ENCODE results near the gene ZNF302.

Gene ZNF302

DNA sequence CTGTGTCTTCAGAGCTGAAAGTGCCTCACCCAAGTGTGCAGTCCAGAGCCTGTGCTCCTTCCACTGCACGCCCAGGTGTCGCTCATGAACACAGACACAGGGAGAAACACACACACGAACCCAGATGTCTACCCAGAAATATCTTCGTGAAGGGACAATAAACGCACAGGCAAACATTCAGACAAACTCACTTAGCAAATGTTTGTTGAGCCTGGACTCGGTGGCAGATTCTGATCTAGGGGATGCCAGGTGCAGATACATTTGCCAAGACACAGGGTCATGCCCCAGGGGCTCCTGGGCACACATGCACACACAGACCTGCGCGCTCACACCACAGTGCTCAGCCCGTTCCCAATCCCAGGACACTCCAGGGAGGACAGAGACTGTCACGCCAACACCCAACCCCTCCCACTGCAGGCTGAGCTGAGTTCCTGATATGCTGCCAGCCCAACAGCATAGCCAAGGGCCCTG, 32.5 kb upstream of the ZNF302 start:
- H3K18ac ChIP-seq (ENCODE audit: low read depth in 1 of 2, low read length in 2 of 2) = no peak overlapping the region
- H3K23ac ChIP-seq (ENCODE audit: low read length in 2 of 2) = no peak overlapping the region

DNA sequence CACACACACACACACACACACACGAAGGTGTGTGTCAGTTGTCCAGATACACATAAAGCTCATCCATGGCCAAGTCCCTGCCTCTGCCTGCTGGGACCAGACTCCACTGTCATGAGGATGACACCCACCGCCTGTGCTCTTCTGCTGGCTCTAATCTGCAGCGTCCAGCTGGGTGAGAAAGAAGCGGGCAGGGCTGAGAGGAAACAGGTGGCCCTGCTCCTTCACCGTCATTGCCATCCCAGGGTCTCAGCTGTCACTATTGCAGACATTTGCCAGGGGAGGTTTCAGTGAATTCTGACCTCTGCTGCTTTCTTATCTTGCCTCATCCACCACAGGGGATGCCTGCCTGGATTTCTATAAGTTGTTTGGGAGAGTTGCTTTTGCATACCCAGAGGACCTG, 31.9 kb upstream of the ZNF302 start:
- no peak overlapping the region for H3K27ac ChIP-seq (ENCODE audit: low read length, poor library complexity, severe bottlenecking)
- H3K4me2 ChIP-seq (ENCODE audit: low read length, poor library complexity, severe bottlenecking) = no peak overlapping the region
- H2BK120ac ChIP-seq (ENCODE audit: low read depth, low read length) = no peak overlapping the region
- no peak overlapping the region for H3K4ac ChIP-seq (ENCODE audit: low read depth in 1 of 2, low read length in 2 of 2)
- WGBS = 66% methylated on average over 5 of the region's 5 CpGs
- H3K4me1 ChIP-seq (ENCODE audit: control insufficient read depth, insufficient read depth, low read depth, low read length) = no peaks in the 10 kb centered on the region
- H3K14ac ChIP-seq (ENCODE audit: low read length in 2 of 2) = no peak overlapping the region
- no peak overlapping the region for H4K91ac ChIP-seq (ENCODE audit: low read length)
- H2BK12ac ChIP-seq (ENCODE audit: low read length in 2 of 2) = no peak overlapping the region
- no peak overlapping the region for H2AK5ac ChIP-seq (ENCODE audit: low read length, severe bottlenecking)
- no peak overlapping the region for H3K23ac ChIP-seq (ENCODE audit: low read length in 2 of 2)
- H2BK5ac ChIP-seq (ENCODE audit: low read depth, low read length, poor library complexity, severe bottlenecking) = no peak overlapping the region
- no peaks in the 10 kb centered on the region for H3K36me3 ChIP-seq (ENCODE audit: control insufficient read depth in 1 of 2, insufficient read depth in 2 of 2, low read depth in 1 of 2, low read length in 2 of 2)
- H3K9me3 ChIP-seq (ENCODE audit: control insufficient read depth, low read length) = peaks cover 6% of the 10 kb centered on the region
- no peak overlapping the region for H2AFZ ChIP-seq (ENCODE audit: low read depth, low read length)
- no peak overlapping the region for H3K4me3 ChIP-seq (ENCODE audit: insufficient read depth in 1 of 2, low read depth in 1 of 2, low read length in 2 of 2)
- H3K9ac ChIP-seq (ENCODE audit: low read length) = no peak overlapping the region
- DNase-seq = no peak
- no peak overlapping the region for H3K18ac ChIP-seq (ENCODE audit: low read depth in 1 of 2, low read length in 2 of 2)
- H2BK15ac ChIP-seq (ENCODE audit: low read depth, poor library complexity, severe bottlenecking) = no peak overlapping the region
- no peaks in the 10 kb centered on the region for H3K27me3 ChIP-seq (ENCODE audit: control insufficient read depth in 1 of 2, insufficient read depth in 1 of 2, low read length in 2 of 2)
- H3K79me1 ChIP-seq (replicated peaks; ENCODE audit: low read length, poor library complexity, severe bottlenecking) = no peaks in the 10 kb centered on the region
- H4K8ac ChIP-seq (ENCODE audit: low read length) = no peak overlapping the region

More for the DNA sequence above, 32.5 kb upstream of the ZNF302 start:
- Histone ChIP-seq H3K4me3 (ENCODE audit: insufficient read depth in 1 of 2, low read depth in 1 of 2, low read length in 2 of 2) (no peak overlapping the region), H2BK15ac (ENCODE audit: low read depth, poor library complexity, severe bottlenecking) (no peak overlapping the region), H3K27me3 (ENCODE audit: control insufficient read depth in 1 of 2, insufficient read depth in 1 of 2, low read length in 2 of 2) (no peaks in the 10 kb centered on the region), H3K9ac (ENCODE audit: low read length) (no peak overlapping the region), H3K14ac (ENCODE audit: low read length in 2 of 2) (no peak overlapping the region), H4K91ac (ENCODE audit: low read length) (no peak overlapping the region), H2BK12ac (ENCODE audit: low read length in 2 of 2) (no peak overlapping the region), H3K4me1 (ENCODE audit: control insufficient read depth, insufficient read depth, low read depth, low read length) (no peaks in the 10 kb centered on the region), H2AFZ (ENCODE audit: low read depth, low read length) (no peak overlapping the region), H3K9me3 (ENCODE audit: control insufficient read depth, low read length) (peaks cover 4% of the 10 kb centered on the region), H2BK5ac (ENCODE audit: low read depth, low read length, poor library complexity, severe bottlenecking) (no peak overlapping the region), H2AK5ac (ENCODE audit: low read length, severe bottlenecking) (no peak overlapping the region), H3K27ac (ENCODE audit: low read length, poor library complexity, severe bottlenecking) (no peak overlapping the region), H2BK120ac (ENCODE audit: low read depth, low read length) (no peak overlapping the region), H3K79me1 (replicated peaks; ENCODE audit: low read length, poor library complexity, severe bottlenecking) (no peaks in the 10 kb centered on the region), H3K4ac (ENCODE audit: low read depth in 1 of 2, low read length in 2 of 2) (no peak overlapping the region), H3K4me2 (ENCODE audit: low read length, poor library complexity, severe bottlenecking) (no peak overlapping the region), H4K8ac (ENCODE audit: low read length) (no peak overlapping the region), H3K36me3 (ENCODE audit: control insufficient read depth in 1 of 2, insufficient read depth in 2 of 2, low read depth in 1 of 2, low read length in 2 of 2) (no peaks in the 10 kb centered on the region)
- WGBS = 70% methylated on average over 10 of the region's 10 CpGs
- DNase-seq = no peak

DNA sequence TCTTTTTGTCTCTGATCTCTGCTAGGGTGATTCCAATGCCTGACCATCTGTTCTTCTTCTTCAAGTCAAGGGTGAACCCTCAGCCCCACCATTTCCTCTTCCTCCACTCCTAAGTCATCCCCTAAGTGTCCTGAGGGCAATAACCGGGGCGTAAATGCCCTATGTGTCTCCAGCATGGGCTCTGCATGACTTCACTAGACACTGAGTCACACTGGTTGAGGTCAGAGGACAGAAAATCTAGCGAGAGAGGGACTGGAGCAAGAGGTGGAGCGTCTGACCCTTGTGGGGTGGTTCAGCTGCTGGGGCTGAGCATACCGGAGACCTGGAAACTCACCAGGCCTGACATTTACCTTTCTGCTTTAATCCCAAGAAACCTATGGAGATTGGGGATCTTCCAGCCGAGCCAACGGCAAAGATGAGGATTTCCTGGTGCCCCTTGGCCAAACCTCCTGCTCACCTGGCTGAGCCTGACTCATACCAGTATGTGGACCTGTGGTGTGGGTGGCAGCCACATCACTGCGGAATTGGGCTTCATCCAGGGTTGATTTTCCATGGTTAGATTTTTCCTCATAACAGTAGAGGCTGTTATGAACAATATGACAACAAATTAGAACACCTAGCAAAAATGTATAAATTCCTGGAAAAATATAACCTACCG, 27.5 kb upstream of the ZNF302 start:
- no peak overlapping the region for H4K91ac ChIP-seq (ENCODE audit: low read length)
- no peaks in the 10 kb centered on the region for H3K4me1 ChIP-seq (ENCODE audit: control insufficient read depth, insufficient read depth, low read depth, low read length)
- H3K79me1 ChIP-seq (replicated peaks; ENCODE audit: low read length, poor library complexity, severe bottlenecking) = no peaks in the 10 kb centered on the region
- 72% methylated on average over 8 of the region's 9 CpGs for WGBS
- no peak overlapping the region for H2AFZ ChIP-seq (ENCODE audit: low read depth, low read length)
- H3K36me3 ChIP-seq (ENCODE audit: control insufficient read depth in 1 of 2, insufficient read depth in 2 of 2, low read depth in 1 of 2, low read length in 2 of 2) = no peaks in the 10 kb centered on the region
- H2AK5ac ChIP-seq (ENCODE audit: low read length, severe bottlenecking) = no peak overlapping the region
- no peak overlapping the region for H3K4me2 ChIP-seq (ENCODE audit: low read length, poor library complexity, severe bottlenecking)
- no peak overlapping the region for H2BK15ac ChIP-seq (ENCODE audit: low read depth, poor library complexity, severe bottlenecking)
- H3K18ac ChIP-seq (ENCODE audit: low read depth in 1 of 2, low read length in 2 of 2) = no peak overlapping the region
- H3K27ac ChIP-seq (ENCODE audit: low read length, poor library complexity, severe bottlenecking) = no peak overlapping the region
- no peak overlapping the region for H2BK12ac ChIP-seq (ENCODE audit: low read length in 2 of 2)
- H3K9me3 ChIP-seq (ENCODE audit: control insufficient read depth, low read length) = peaks cover 24% of the 10 kb centered on the region
- no peak overlapping the region for H3K9ac ChIP-seq (ENCODE audit: low read length)
- H2BK5ac ChIP-seq (ENCODE audit: low read depth, low read length, poor library complexity, severe bottlenecking) = no peak overlapping the region
- H3K4ac ChIP-seq (ENCODE audit: low read depth in 1 of 2, low read length in 2 of 2) = no peak overlapping the region
- no peak overlapping the region for H2BK120ac ChIP-seq (ENCODE audit: low read depth, low read length)
- H3K27me3 ChIP-seq (ENCODE audit: control insufficient read depth in 1 of 2, insufficient read depth in 1 of 2, low read length in 2 of 2) = no peaks in the 10 kb centered on the region
- H3K14ac ChIP-seq (ENCODE audit: low read length in 2 of 2) = no peak overlapping the region
- no peak overlapping the region for H3K23ac ChIP-seq (ENCODE audit: low read length in 2 of 2)
- H3K4me3 ChIP-seq (ENCODE audit: insufficient read depth in 1 of 2, low read depth in 1 of 2, low read length in 2 of 2) = no peak overlapping the region
- DNase-seq = no peak
- H4K8ac ChIP-seq (ENCODE audit: low read length) = no peak overlapping the region

DNA sequence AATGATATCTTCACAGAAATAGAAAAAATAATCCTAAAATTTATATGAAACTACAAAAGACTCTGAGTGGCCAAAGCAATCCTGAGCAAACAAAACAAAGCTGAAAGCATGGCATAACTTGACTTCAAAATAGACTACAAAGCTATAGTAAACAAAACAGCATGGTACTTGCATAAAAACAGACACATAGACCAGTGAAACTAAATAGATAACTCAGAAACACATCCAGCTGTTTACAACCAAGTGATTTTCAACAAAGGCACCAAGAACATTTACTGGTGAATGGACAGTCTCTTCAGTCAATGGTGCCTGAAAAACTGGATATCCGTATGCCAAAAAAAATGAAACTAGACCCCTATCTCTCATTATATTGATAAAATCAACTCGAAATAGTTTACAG, 25.7 kb upstream of the ZNF302 start:
- Histone ChIP-seq H2BK12ac (ENCODE audit: low read length in 2 of 2) (no peak overlapping the region), H4K91ac (ENCODE audit: low read length) (no peak overlapping the region), H3K4me1 (ENCODE audit: control insufficient read depth, insufficient read depth, low read depth, low read length) (no peaks in the 10 kb centered on the region), H4K8ac (ENCODE audit: low read length) (no peak overlapping the region), H3K18ac (ENCODE audit: low read depth in 1 of 2, low read length in 2 of 2) (no peak overlapping the region), H3K79me1 (replicated peaks; ENCODE audit: low read length, poor library complexity, severe bottlenecking) (no peaks in the 10 kb centered on the region), H3K4me3 (ENCODE audit: insufficient read depth in 1 of 2, low read depth in 1 of 2, low read length in 2 of 2) (no peak overlapping the region), H2BK5ac (ENCODE audit: low read depth, low read length, poor library complexity, severe bottlenecking) (no peak overlapping the region), H2AFZ (ENCODE audit: low read depth, low read length) (no peak overlapping the region), H3K23ac (ENCODE audit: low read length in 2 of 2) (no peak overlapping the region), H3K4ac (ENCODE audit: low read depth in 1 of 2, low read length in 2 of 2) (no peak overlapping the region), H3K27ac (ENCODE audit: low read length, poor library complexity, severe bottlenecking) (no peak overlapping the region), H3K4me2 (ENCODE audit: low read length, poor library complexity, severe bottlenecking) (no peak overlapping the region), H3K14ac (ENCODE audit: low read length in 2 of 2) (no peak overlapping the region), H2BK15ac (ENCODE audit: low read depth, poor library complexity, severe bottlenecking) (no peak overlapping the region), H2AK5ac (ENCODE audit: low read length, severe bottlenecking) (no peak overlapping the region), H3K9ac (ENCODE audit: low read length) (no peak overlapping the region), H2BK120ac (ENCODE audit: low read depth, low read length) (no peak overlapping the region), H3K27me3 (ENCODE audit: control insufficient read depth in 1 of 2, insufficient read depth in 1 of 2, low read length in 2 of 2) (no peaks in the 10 kb centered on the region), H3K36me3 (ENCODE audit: control insufficient read depth in 1 of 2, insufficient read depth in 2 of 2, low read depth in 1 of 2, low read length in 2 of 2) (no peaks in the 10 kb centered on the region), H3K9me3 (ENCODE audit: control insufficient read depth, low read length) (peaks cover 24% of the 10 kb centered on the region)
- no peak for DNase-seq
- WGBS = no CpG with 5 or more reads among the region's 2 CpGs

Data from mesenchymal stem cell (in vitro differentiated cells and primary cell).